PFSK-1 (cell line): ENCODE data around the gene GPR25.

Experiments used
- FOXP2 ChIP-seq: optimal IDR thresholded peaks from 2 replicates; pipeline ENCODE3; 2011; ENCODE audit warnings: borderline replicate concordance, control low read depth, inconsistent platforms; ENCODE audit not compliant: insufficient read depth; ENCODE audit errors: extremely low read length, extremely low read depth
- POLR2AphosphoS5 ChIP-seq: IDR thresholded peaks from 2 replicates; pipeline ENCODE4 v1.6.1; 2012; ENCODE audit warnings: low read depth, mild to moderate bottlenecking, control low read depth, low read length, moderate library complexity
- SIN3A ChIP-seq: IDR thresholded peaks from 2 replicates; pipeline ENCODE4 v1.6.1; 2012; ENCODE audit warnings: mild to moderate bottlenecking, low read length, moderate library complexity, borderline replicate concordance; ENCODE audit not compliant: insufficient read depth
- TAF1 ChIP-seq: IDR thresholded peaks from 2 replicates; pipeline ENCODE4 v1.6.1; 2012; ENCODE audit warnings: low read length, control low read depth, borderline replicate concordance; ENCODE audit not compliant: insufficient read depth
- TF ChIP-seq, protein P1 (sequence below), 2 experiments: IDR thresholded peaks; 2 replicates each; pipeline versions ENCODE4 v1.6.1 to v1.8.0; 2011 to 2012; ENCODE audit warnings: low read depth in 2 of 2, low read length in 2 of 2, control low read depth in 1 of 2, inconsistent platforms in 1 of 2, mild to moderate bottlenecking in 1 of 2, moderate library complexity in 1 of 2; ENCODE audit not compliant: insufficient read depth in 1 of 2

Gene GPR25

DNA sequence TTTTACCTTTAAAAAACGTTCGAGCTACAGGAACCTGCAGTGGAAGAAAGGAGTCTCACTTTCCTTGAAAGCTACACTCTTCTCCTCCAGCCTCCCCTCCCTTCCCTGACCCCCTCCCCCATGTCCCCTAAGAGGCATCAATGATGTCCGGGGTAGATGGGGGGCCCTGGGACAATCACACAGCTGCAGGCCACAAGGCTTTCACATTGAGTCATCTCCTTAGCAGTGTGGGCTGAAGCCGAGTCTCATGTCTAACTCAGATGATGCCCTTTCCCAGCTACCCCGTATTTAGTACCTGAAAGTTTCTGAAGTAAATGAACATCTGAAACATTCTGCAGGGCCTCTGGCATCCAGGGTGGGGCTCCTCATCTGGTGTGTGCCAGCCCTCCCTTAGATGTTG is 6.3 kb upstream of the GPR25 start:
- TF ChIP-seq, protein P1, sequence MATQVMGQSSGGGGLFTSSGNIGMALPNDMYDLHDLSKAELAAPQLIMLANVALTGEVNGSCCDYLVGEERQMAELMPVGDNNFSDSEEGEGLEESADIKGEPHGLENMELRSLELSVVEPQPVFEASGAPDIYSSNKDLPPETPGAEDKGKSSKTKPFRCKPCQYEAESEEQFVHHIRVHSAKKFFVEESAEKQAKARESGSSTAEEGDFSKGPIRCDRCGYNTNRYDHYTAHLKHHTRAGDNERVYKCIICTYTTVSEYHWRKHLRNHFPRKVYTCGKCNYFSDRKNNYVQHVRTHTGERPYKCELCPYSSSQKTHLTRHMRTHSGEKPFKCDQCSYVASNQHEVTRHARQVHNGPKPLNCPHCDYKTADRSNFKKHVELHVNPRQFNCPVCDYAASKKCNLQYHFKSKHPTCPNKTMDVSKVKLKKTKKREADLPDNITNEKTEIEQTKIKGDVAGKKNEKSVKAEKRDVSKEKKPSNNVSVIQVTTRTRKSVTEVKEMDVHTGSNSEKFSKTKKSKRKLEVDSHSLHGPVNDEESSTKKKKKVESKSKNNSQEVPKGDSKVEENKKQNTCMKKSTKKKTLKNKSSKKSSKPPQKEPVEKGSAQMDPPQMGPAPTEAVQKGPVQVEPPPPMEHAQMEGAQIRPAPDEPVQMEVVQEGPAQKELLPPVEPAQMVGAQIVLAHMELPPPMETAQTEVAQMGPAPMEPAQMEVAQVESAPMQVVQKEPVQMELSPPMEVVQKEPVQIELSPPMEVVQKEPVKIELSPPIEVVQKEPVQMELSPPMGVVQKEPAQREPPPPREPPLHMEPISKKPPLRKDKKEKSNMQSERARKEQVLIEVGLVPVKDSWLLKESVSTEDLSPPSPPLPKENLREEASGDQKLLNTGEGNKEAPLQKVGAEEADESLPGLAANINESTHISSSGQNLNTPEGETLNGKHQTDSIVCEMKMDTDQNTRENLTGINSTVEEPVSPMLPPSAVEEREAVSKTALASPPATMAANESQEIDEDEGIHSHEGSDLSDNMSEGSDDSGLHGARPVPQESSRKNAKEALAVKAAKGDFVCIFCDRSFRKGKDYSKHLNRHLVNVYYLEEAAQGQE (IDR thresholded peaks at IDR 0.05; ENCODE audit: insufficient read depth in 1 of 2, low read depth in 2 of 2, low read length in 2 of 2), result no peak
- TF ChIP-seq TAF1 (no peak), SIN3A (no peak), FOXP2 (no peak), POLR2AphosphoS5 (no peak)

DNA sequence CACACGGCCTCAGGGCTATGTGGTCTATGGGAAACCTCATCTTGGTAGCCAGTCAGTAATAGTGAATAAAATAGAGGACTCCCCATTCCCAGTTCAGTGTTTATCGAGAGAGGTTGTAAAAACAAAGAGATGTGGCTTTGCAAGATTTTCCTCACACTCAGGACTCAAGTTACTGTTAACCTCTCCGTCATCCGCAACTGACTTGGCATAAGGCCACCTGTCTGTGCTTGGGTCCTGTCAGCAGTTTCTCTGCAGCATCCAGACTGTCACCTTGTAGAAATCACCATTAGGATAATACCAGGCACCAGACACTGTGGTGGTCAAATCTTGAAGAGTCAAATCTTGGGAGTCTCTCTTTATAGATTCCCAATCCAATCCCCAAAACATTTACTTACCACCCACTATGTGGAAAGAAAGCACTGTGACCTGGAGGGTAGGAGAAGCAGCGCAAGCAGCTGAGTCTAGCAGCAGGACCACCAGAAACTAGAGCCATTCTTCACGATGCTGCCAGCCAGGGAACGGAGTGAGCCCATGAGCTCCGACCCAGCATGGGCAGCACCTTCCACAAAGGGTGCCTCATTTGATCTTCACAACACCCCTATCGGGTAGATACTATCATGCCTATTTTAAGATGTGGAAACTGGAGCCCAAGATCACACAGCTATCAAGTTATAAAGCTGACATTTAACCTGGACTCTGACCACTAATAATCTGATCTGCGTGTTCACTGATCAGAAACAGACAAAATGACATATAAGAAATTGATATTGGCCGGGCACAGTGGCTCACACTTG is 5.6 kb upstream of the GPR25 start:
- TF ChIP-seq SIN3A (no peak), TAF1 (no peak), POLR2AphosphoS5 (no peak), FOXP2 (no peak)
- TF ChIP-seq, protein P1 (IDR thresholded peaks at IDR 0.05; ENCODE audit: insufficient read depth in 1 of 2, low read depth in 2 of 2, low read length in 2 of 2), result no peak

DNA sequence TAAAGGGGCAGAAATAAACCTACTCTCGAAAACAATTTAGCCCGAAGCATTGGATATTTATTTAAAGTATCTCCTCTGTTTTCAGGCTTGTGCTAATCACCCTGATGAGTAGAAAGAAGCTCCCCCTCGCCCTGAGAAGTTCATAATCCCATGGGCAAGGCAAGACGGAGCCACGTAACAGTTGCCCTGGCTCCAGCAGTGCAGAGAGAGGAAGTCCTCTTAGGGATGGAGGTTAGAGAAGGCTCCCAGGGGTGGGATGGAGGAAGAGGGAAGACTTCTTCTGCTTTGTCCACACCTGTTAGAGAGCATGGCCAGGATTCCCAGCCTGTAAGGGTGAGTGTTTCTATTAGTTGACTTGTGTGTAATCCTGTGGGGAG is 3.4 kb upstream of the GPR25 start:
- TF ChIP-seq POLR2AphosphoS5 (no peak), SIN3A (no peak), FOXP2 (no peak), TAF1 (no peak)
- TF ChIP-seq, protein P1 (IDR thresholded peaks at IDR 0.05; ENCODE audit: insufficient read depth in 1 of 2, low read depth in 2 of 2, low read length in 2 of 2), result no peak

DNA sequence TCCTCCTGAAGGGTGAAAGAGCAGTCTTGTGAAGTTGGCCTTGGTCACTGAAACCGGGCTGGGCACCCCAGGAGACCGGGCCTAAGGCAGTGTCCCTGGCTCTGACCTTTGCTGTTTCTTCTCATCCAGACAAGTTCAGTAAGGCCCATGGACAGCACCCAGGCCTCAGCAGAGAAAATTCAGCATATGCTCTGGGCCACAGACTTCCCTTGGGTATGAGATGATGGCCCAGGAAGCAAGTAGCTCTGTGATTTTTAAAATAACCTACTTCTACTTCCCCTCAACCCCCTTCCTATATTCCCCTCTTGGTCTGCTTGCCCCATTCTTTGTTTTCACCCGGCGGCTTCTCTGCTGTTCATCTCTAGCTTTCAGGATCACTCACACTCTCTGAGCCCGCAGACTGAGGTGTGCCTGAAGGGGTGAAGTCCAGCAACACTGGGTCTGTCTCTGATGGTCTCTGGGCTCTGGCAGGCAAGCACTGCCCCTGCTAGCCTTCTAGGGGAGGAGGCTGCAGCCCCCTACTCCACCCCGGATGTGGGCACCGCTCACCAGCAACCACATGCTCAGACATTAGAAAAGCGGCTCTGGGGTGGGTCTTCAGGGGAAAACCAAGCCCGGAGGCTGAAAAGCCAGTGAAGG is 2.9 kb upstream of the GPR25 start:
- TF ChIP-seq SIN3A (no peak), POLR2AphosphoS5 (no peak), TAF1 (no peak), FOXP2 (no peak)
- TF ChIP-seq, protein P1 (IDR thresholded peaks at IDR 0.05; ENCODE audit: insufficient read depth in 1 of 2, low read depth in 2 of 2, low read length in 2 of 2), result no peak

DNA sequence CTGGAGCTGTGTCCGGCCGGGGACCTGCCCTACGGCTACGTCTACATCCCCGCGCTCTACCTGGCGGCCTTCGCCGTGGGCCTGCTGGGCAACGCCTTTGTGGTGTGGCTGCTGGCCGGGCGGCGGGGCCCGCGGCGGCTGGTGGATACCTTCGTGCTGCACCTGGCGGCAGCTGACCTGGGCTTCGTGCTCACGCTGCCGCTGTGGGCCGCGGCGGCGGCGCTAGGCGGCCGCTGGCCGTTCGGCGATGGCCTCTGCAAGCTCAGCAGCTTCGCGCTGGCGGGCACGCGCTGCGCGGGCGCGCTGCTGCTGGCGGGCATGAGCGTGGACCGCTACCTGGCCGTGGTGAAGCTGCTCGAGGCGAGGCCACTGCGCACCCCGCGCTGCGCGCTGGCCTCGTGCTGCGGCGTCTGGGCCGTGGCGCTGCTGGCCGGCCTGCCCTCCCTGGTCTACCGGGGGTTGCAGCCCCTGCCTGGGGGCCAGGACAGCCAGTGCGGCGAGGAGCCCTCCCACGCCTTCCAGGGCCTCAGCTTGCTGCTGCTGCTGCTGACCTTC is 412 bp downstream of the GPR25 start:
- TF ChIP-seq POLR2AphosphoS5 (no peak), SIN3A (no peak), FOXP2 (no peak), TAF1 (no peak)
- TF ChIP-seq, protein P1 (IDR thresholded peaks at IDR 0.05; ENCODE audit: insufficient read depth in 1 of 2, low read depth in 2 of 2, low read length in 2 of 2), result no peak
